H1 (cell line): ENCODE data around the gene PSD2. TPM values are rescaled to one million over a fixed set of nuclear protein-coding genes. Genes with fewer than 3 reads are reported as not detected.

ENCODE experiments used
- CTCF ChIA-PET: fragments of 300-600 bp; sonication (Branson Sonifier 250); formaldehyde crosslinking; loops from one replicate; lab custom pipeline; 2021; ENCODE audit not compliant: partially characterized antibody; lab: Charles Lee
- POLR2A ChIA-PET: fragments of 300-600 bp; sonication (Branson Sonifier 250); formaldehyde crosslinking; loops from one replicate; lab custom pipeline; 2021; ENCODE audit warnings: inconsistent platforms; ENCODE audit not compliant: partially characterized antibody; lab: Charles Lee
- DNase-seq, 2 experiments: peaks; one replicate each; pipeline versions ENCODE4 v3.0.0 to v3.0.0-alpha.2; 2010 to 2022; ENCODE audit warnings: low spot score in 2 of 2, low read depth in 1 of 2, mixed read lengths in 1 of 2
- FAIRE-seq: peaks from 2 replicates; lab custom pipeline; 2011; peaks lifted over from hg19 to GRCh38; lab: Jason Lieb, UNC
- H2AFZ ChIP-seq: 2 replicates; pipeline ENCODE4 v1.8.1; 2012; ENCODE audit warnings: low read length, inconsistent platforms
- H2AK5ac ChIP-seq: 2 replicates; pipeline ENCODE4 v1.6.1; 2013; ENCODE audit warnings: low read depth, low read length
- H2BK120ac ChIP-seq: replicated peaks from 2 replicates; pipeline ENCODE3; 2013; ENCODE audit warnings: low read depth, low read length, inconsistent platforms
- H2BK12ac ChIP-seq: 2 replicates; pipeline ENCODE4 v1.6.1; 2013; ENCODE audit warnings: low read depth, low read length
- H2BK15ac ChIP-seq: 2 replicates; pipeline ENCODE4 v1.6.1; 2013; ENCODE audit warnings: low read length
- H2BK20ac ChIP-seq: 2 replicates; pipeline ENCODE4 v1.6.1; 2013; ENCODE audit warnings: low read length
- H2BK5ac ChIP-seq: 2 replicates; pipeline ENCODE4 v1.6.1; 2013; ENCODE audit warnings: low read depth, low read length
- H3K14ac ChIP-seq: 2 replicates; pipeline ENCODE4 v1.6.1; 2013; ENCODE audit warnings: inconsistent platforms; ENCODE audit not compliant: insufficient read length
- H3K18ac ChIP-seq: 2 replicates; pipeline ENCODE4 v1.6.1; 2013; ENCODE audit warnings: low read length; ENCODE audit errors: extremely low read depth
- H3K23ac ChIP-seq: 2 replicates; pipeline ENCODE4 v1.6.1; 2013; ENCODE audit warnings: inconsistent platforms; ENCODE audit not compliant: insufficient read length
- H3K23me2 ChIP-seq: 2 replicates; pipeline ENCODE4 v1.6.1; 2013; ENCODE audit warnings: low read depth, low read length
- H3K27ac ChIP-seq: 2 replicates; pipeline ENCODE4 v1.6.1; 2011; ENCODE audit warnings: low read depth, low read length, inconsistent platforms
- H3K27me3 ChIP-seq, 4 experiments: replicated peaks in 1 of 4; 1 replicate in 1 of 4; 2 replicates in 3 of 4; pipeline versions ENCODE4 v1.6.1 to v1.8.1; 2011 to 2013; ENCODE audit warnings: low read length in 3 of 4, mild to moderate bottlenecking in 3 of 4, inconsistent platforms in 2 of 4, mixed read lengths in 2 of 4, moderate library complexity in 1 of 4; ENCODE audit not compliant: control insufficient read depth in 3 of 4, insufficient read depth in 3 of 4; ENCODE audit errors: extremely low read depth in 1 of 4
- H3K36me3 ChIP-seq, 4 experiments: 2 replicates each; pipeline versions ENCODE4 v1.6.1 to v1.8.1; 2011 to 2013; ENCODE audit warnings: mild to moderate bottlenecking in 4 of 4, low read length in 3 of 4, moderate library complexity in 2 of 4, control low read depth in 1 of 4, inconsistent platforms in 1 of 4; ENCODE audit not compliant: insufficient read depth in 4 of 4, control insufficient read depth in 2 of 4
- H3K4ac ChIP-seq: replicated peaks from 2 replicates; pipeline ENCODE3; 2013; ENCODE audit warnings: low read length, low read depth, mixed read lengths, inconsistent platforms; ENCODE audit not compliant: insufficient read length
- H3K4me1 ChIP-seq, 4 experiments: replicated peaks in 1 of 4; 1 replicate in 1 of 4; 2 replicates in 3 of 4; pipeline versions ENCODE4 v1.6.1 to v1.8.1; 2011 to 2013; ENCODE audit warnings: low read length in 3 of 4, inconsistent platforms in 2 of 4, mixed read lengths in 1 of 4; ENCODE audit not compliant: insufficient read depth in 4 of 4, control insufficient read depth in 3 of 4
- H3K4me2 ChIP-seq, 2 experiments: 2 replicates each; pipeline versions ENCODE4 v1.6.1 to v1.8.1; 2011 to 2013; ENCODE audit warnings: low read depth in 2 of 2, low read length in 2 of 2, control low read depth in 1 of 2, inconsistent platforms in 1 of 2, mild to moderate bottlenecking in 1 of 2; ENCODE audit not compliant: insufficient read depth in 1 of 2
- H3K4me3 ChIP-seq, 4 experiments: fragments of 200-600, 300-600 bp in 1 of 4; sonication (generic), shearing (Covaris generic), sonication (Bioruptor Twin) in 1 of 4; 2 replicates each; pipeline versions ENCODE4 v1.5.1 to v1.8.1; 2011 to 2016; ENCODE audit warnings: low read length in 4 of 4, low read depth in 3 of 4, control low read depth in 2 of 4, inconsistent platforms in 2 of 4, mild to moderate bottlenecking in 2 of 4, mixed read lengths in 1 of 4, moderate library complexity in 1 of 4; ENCODE audit not compliant: insufficient read depth in 2 of 4; ENCODE audit errors: extremely low read depth in 1 of 4
- H3K56ac ChIP-seq: replicated peaks from 2 replicates; pipeline ENCODE3; 2013; ENCODE audit warnings: low read depth, mild to moderate bottlenecking, mixed read lengths, low read length, inconsistent platforms; ENCODE audit not compliant: insufficient read length
- H3K79me1 ChIP-seq: 2 replicates; pipeline ENCODE4 v1.6.1; 2013; ENCODE audit warnings: low read depth, low read length, control low read depth
- H3K79me2 ChIP-seq, 2 experiments: 2 replicates each; pipeline versions ENCODE4 v1.6.1 to v1.8.1; 2012 to 2013; ENCODE audit warnings: low read length in 2 of 2, mild to moderate bottlenecking in 2 of 2, inconsistent platforms in 1 of 2; ENCODE audit not compliant: insufficient read depth in 2 of 2, control insufficient read depth in 1 of 2
- H3K9ac ChIP-seq, 4 experiments: replicated peaks in 1 of 4; 1 replicate in 1 of 4; 2 replicates in 3 of 4; pipeline versions ENCODE4 v1.6.1 to v1.8.1; 2011 to 2013; ENCODE audit warnings: low read depth in 3 of 4, low read length in 3 of 4, control low read depth in 2 of 4, mild to moderate bottlenecking in 2 of 4, moderate library complexity in 2 of 4, inconsistent platforms in 1 of 4; ENCODE audit errors: extremely low read depth in 1 of 4
- H3K9me3 ChIP-seq, 2 experiments: 2 replicates each; pipeline versions ENCODE4 v1.6.1 to v1.8.1; 2012 to 2013; ENCODE audit warnings: mild to moderate bottlenecking in 2 of 2, moderate library complexity in 2 of 2, control low read depth in 1 of 2, inconsistent platforms in 1 of 2, low read depth in 1 of 2, low read length in 1 of 2, mixed read lengths in 1 of 2; ENCODE audit not compliant: insufficient read depth in 2 of 2
- H4K20me1 ChIP-seq, 2 experiments: replicated peaks in 1 of 2; 2 replicates each; pipeline versions ENCODE3 to v1.8.1; 2011 to 2013; ENCODE audit warnings: inconsistent platforms in 2 of 2, low read length in 2 of 2, mild to moderate bottlenecking in 1 of 2; ENCODE audit not compliant: insufficient read depth in 2 of 2, control insufficient read depth in 1 of 2
- H4K5ac ChIP-seq: 2 replicates; pipeline ENCODE4 v1.6.1; 2013; ENCODE audit warnings: low read length, low read depth, mixed read lengths, inconsistent platforms; ENCODE audit not compliant: insufficient read length
- H4K8ac ChIP-seq: 2 replicates; pipeline ENCODE4 v1.8.0; 2013; ENCODE audit warnings: mild to moderate bottlenecking, moderate library complexity, low read length, inconsistent platforms; ENCODE audit not compliant: insufficient read depth; ENCODE audit errors: extremely low read depth
- H4K91ac ChIP-seq: replicated peaks from 2 replicates; pipeline ENCODE3; 2013; ENCODE audit warnings: low read length, mixed read lengths, inconsistent platforms; ENCODE audit not compliant: insufficient read length
- BRCA1 ChIP-seq: IDR thresholded peaks from 2 replicates; pipeline ENCODE4 v1.6.1; 2012; ENCODE audit warnings: low read depth, low read length, improper control_type of control experiment
- JUND ChIP-seq: IDR thresholded peaks from 2 replicates; pipeline ENCODE4 v1.6.1; 2011; ENCODE audit warnings: mild to moderate bottlenecking, improper control_type of control experiment, low read length
- KDM1A ChIP-seq: fragments of 200-600, 300-600 bp; sonication (generic); IDR thresholded peaks from 2 replicates; pipeline ENCODE4 v1.7.1; 2016; ENCODE audit warnings: mild to moderate bottlenecking, low read length, borderline replicate concordance
- KDM4A ChIP-seq: IDR thresholded peaks from one replicate; pipeline ENCODE4 v1.7.1; 2012; ENCODE audit warnings: low read depth, mild to moderate bottlenecking, moderate library complexity, low read length, inconsistent platforms; ENCODE audit not compliant: severe bottlenecking
- NANOG ChIP-seq: IDR thresholded peaks from 2 replicates; pipeline ENCODE4 v1.6.1; 2011; ENCODE audit warnings: low read length, low read depth, mild to moderate bottlenecking, inconsistent platforms; ENCODE audit not compliant: insufficient read depth, poor library complexity, severe bottlenecking
- RBBP5 ChIP-seq: IDR thresholded peaks from 2 replicates; pipeline ENCODE4 v1.7.1; 2012; ENCODE audit warnings: low read depth, mild to moderate bottlenecking, inconsistent platforms, low read length, moderate library complexity, borderline replicate concordance
- SIX5 ChIP-seq: IDR thresholded peaks from 2 replicates; pipeline ENCODE4 v1.6.1; 2011; ENCODE audit warnings: mild to moderate bottlenecking, low read depth, low read length
- SP1 ChIP-seq: IDR thresholded peaks from 2 replicates; pipeline ENCODE4 v1.6.1; 2011; ENCODE audit warnings: low read depth, low read length
- WGBS, 2 experiments: shearing (Covaris generic) in 1 of 2; methylation state at CpG; one replicate each; pipeline versions ENCODE4 v1.1.6 to v1.1.7; 2013 to 2015; ENCODE audit warnings: low lambda C conversion rate in 2 of 2, mixed read lengths in 2 of 2, inconsistent platforms in 1 of 2, low coverage in 1 of 2, missing lambda C conversion rate in 1 of 2; ENCODE audit not compliant: insufficient replicate concordance in 2 of 2, insufficient coverage in 1 of 2, insufficient read length in 1 of 2; ENCODE audit errors: extremely low coverage in 1 of 2, missing lambda C conversion rate in 1 of 2; 5-methylcytosine and 5-hydroxymethylcytosine counted together
- polyA plus RNA-seq, 7 experiments: library from polyadenylated mRNA; depleted of rRNA in 3 of 7; stranded (reverse) in 5 of 7; unstranded in 2 of 7; fragments of >200 nt in 5 of 7; fragments of 200-250 nt in 2 of 7; gene quantifications; 1 replicate in 5 of 7; 2 replicates in 1 of 7; 4 replicates in 1 of 7; pipeline versions ENCODE4 v1.2.1 to v1.2.3, GENCODE V29; 2011 to 2013; ENCODE audit warnings: missing spikeins in 2 of 7, mixed read lengths in 2 of 7
- total RNA-seq: library from RNA; stranded (reverse); fragmentation: NEBNext Ultra II Directional; extraction: Animal tissue kit (Norgen Biotek cat#: 25700); gene quantifications from 2 replicates; pipeline ENCODE4 v1.2.1, GENCODE V29; 2021

The PSD2 gene
- total and polyA plus RNA-seq, 2 of the 8 experiments (the other 6 are each of a cell fraction or from before 2014, with no cell fraction given): 0.06 to 0.14 TPM

DNA sequence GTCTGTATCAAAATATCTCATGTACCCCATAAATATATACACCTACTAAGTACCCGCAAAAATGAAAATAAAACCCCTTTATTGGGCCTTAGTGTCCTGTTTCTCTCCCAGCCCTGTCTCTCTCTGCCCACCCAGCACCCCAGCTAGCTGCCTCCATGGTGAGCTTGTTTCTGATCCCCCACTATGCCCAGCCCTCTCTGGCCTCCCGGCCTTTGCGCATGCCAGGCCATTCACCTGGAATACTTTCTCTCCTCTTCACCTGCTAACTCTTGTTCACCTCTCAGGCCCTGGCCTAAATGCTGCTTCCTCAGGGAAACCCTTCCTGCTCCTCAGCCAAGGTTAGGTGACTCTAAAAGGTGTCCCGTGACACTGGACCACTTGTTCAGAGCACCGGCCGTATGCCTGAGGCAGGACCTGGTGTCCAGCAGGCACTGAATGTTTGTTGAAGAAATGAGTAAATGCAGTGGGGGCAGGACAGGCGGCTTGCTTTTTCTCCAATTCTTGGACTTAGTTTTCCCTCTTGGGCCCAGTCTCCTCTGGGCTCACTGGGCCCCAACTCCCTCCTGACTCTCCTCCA lies 58.5 kb downstream of the PSD2 start:
- Histone ChIP-seq H3K56ac (no peak overlapping the region), H3K4me2 (no peak overlapping the region), H3K79me2 (no peaks in the 10 kb centered on the region), H3K27me3 (peaks cover 0 to 20% (median 7%) of the 10 kb centered on the region in 4 experiments; a peak in 6 of 7 replicates), H2AFZ (no peak overlapping the region), H3K18ac (no peak overlapping the region), H3K4ac (no peak overlapping the region), H2BK5ac (no peak overlapping the region), H3K36me3 (no peaks in the 10 kb centered on the region), H2BK12ac (no peak overlapping the region), H3K23ac (no peak overlapping the region), H2BK120ac (no peak overlapping the region), H3K9ac (no peak overlapping the region), H3K4me3 (no peak overlapping the region), H3K79me1 (no peaks in the 10 kb centered on the region), H3K27ac (no peak overlapping the region), H3K23me2 (0 out of 2 replicates have a peak, but pooled peaks cover 3% of the 10 kb centered on the region), H3K14ac (no peak overlapping the region), H2BK20ac (no peak overlapping the region), H4K20me1 (no peaks in the 10 kb centered on the region), H2BK15ac (no peak overlapping the region), H3K9me3 (no peaks in the 10 kb centered on the region), H3K4me1 (no peaks in the 10 kb centered on the region), H4K8ac (no peak overlapping the region), H2AK5ac (no peak overlapping the region), H4K5ac (no peak overlapping the region), H4K91ac (no peak overlapping the region)
- FAIRE-seq (no peak), DNase-seq (no peak)
- TF ChIP-seq JUND (no peak), KDM1A (no peak), SIX5 (no peak), KDM4A (no peak), BRCA1 (no peak), RBBP5 (no peak), NANOG (no peak), SP1 (no peak)
- ChIA-PET CTCF (interaction anchor here (1.2 to 13.2 kb wide), 7 partner anchors 10 to 115 kb away, joined by 3 to 173 read pairs (median 16); no protein-coding TSS in a partner anchor), POLR2A (no interaction called here)
- WGBS, 2 experiments: 82% methylated on average over 7 of the region's 7 CpGs; no CpG with 5 or more reads in 1 of the 2 experiments
